Right cardiac atrium (tissue), 5 donors: ENCODE measurements around the gene CERS6. TPM values are rescaled to one million over a fixed set of nuclear protein-coding genes. Genes with fewer than 3 reads are reported as not detected.

Experiments used
- ATAC-seq, 2 donors: fragments of 200-7000 bp; cut with Tn5 transposase; one replicate each; pipeline versions ENCODE4 v1.8.0 to v1.9.1; 2020; ENCODE audit warnings: moderate library complexity in 2 of 2, mild to moderate bottlenecking in 1 of 2
- DNase-seq, 3 donors: peaks; one replicate each; pipeline ENCODE4 v3.0.0-alpha.2; 2020
- H3K27ac ChIP-seq: one replicate; pipeline ENCODE4 v1.5.1; 2013; ENCODE audit warnings: mild to moderate bottlenecking, low read length, control low read depth, moderate library complexity
- H3K27me3 ChIP-seq: one replicate; pipeline ENCODE4 v1.6.1; 2013; ENCODE audit not compliant: control insufficient read depth, insufficient read depth
- H3K4me1 ChIP-seq: one replicate; pipeline ENCODE4 v1.6.1; 2013; ENCODE audit warnings: low read length; ENCODE audit not compliant: control insufficient read depth, insufficient read depth
- H3K4me3 ChIP-seq: one replicate; pipeline ENCODE4 v1.5.1; 2013; ENCODE audit warnings: low read length, control low read depth
- H3K9me3 ChIP-seq: one replicate; pipeline ENCODE4 v1.6.1; 2013; ENCODE audit warnings: low read length; ENCODE audit not compliant: control insufficient read depth
- WGBS: extraction: QIAGEN DNeasy Blood & Tissue Kit; methylation state at CpG from one replicate; pipeline ENCODE4 v1.1.7; 2013; 5-methylcytosine and 5-hydroxymethylcytosine counted together
- intact Hi-C, 4 donors: fragments of 100-400 bp; cut with DNase I; formaldehyde crosslinking; loops; one replicate each; pipeline versions ENCODE4 v1.11.0 to v1.14.0; 2022 to 2023
- polyA plus RNA-seq: library from polyadenylated mRNA; stranded (reverse); fragments of 200-250 nt; gene quantifications from one replicate; pipeline ENCODE4 v1.2.3, GENCODE V29; 2013
- total RNA-seq, 4 donors: library from RNA; stranded (reverse); fragmentation: NEBNext Ultra II Directional; extraction: Animal tissue kit (Norgen Biotek cat#: 25700); gene quantifications; one replicate each; pipeline ENCODE4 v1.2.1, GENCODE V29; 2021
- donor health status: healthy with polysubstance abuse.
- donor health status: DM: no; HTN: yes; CAD: no.
- donor health status: DM: no; HTN: no; CAD: no.
- donor health status: DM: no; HTN: yes; CAD: no; lungs with severe emphysema.
- donor health status: DM: yes; HTN: yes; CAD: no.

Gene CERS6
- total and polyA plus RNA-seq, 5 donors = 25.6 to 71.5 (median 48.9) TPM

DNA sequence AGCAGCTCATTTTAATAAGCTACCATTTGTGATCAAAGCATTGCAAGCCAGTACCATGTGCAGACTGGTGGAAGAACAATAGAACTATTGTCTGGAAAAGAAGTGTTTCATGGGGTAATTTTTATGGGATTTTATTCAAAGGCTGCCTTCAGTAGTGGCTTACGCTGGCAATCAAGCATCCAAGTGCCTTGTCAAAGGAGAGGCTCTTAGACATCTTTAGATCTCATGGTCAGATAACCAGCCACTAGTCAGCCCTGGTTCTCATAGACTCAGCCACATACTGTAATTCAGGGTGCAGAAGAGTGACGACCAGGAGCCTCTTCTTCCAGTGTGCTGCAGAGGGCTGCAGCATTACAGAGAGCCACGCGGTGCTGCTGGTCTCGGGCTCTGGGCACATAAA is 247.9 kb downstream of the CERS6 start:
- Histone ChIP-seq H3K27me3 (no peaks in the 10 kb centered on the region), H3K27ac (no peak overlapping the region), H3K4me3 (no peak overlapping the region), H3K9me3 (no peaks in the 10 kb centered on the region), H3K4me1 (peaks cover 3% of the 10 kb centered on the region)
- intact Hi-C loops = no loop called here
- DNase-seq (no peak), ATAC-seq (no peak)
- 96% methylated on average over 5 of the region's 5 CpGs for WGBS

DNA sequence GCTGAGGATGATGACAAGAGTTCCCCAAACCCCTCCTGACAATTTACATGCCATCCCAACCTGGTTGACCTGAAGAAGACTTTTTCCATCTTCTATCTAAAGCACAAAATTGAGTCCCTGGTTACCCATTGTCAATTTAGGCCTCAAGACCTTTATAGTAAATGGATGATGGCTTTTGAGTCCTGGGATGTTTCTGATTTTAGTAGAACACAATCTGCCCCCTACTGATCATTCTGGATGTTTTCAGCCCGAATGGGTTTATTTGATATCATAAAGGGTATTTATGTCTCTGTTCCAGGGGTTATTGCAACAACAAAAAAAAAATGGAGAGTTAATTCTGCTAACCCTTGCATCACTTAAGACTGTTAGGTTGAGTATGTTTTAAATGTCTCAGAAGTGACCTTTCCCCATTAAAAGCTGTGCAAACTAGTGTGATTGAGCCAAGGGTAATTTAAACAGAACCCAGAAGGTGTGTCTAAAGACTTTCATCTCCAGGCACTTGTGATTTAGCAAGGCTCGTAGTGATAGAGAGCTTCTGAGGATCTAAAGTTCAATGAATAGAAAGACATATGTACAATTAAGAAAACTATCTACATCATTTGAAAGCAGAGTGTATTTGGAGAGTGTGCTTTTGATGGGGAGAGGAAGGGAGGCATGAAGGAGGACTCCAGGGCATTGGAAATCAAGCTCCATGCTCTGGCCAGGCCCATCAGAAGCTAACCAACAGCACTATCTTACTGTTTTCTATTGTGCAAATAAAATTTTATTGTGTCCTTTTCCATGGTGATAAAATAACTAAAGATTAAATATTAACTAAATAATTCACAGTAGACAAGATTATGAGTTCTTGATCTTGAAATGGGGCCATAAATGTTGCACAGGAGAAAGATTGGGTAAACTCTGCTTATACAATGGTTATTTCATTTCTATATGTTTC is 249.7 kb downstream of the CERS6 start:
- H3K27me3 ChIP-seq = no peaks in the 10 kb centered on the region
- DNase-seq = no peak
- H3K4me3 ChIP-seq = no peak overlapping the region
- H3K4me1 ChIP-seq = peaks cover 2% of the 10 kb centered on the region
- WGBS = 61% methylated on average over 2 of the region's 2 CpGs
- no peak for ATAC-seq
- no peaks in the 10 kb centered on the region for H3K9me3 ChIP-seq
- intact Hi-C loops = no loop called here
- no peak overlapping the region for H3K27ac ChIP-seq

DNA sequence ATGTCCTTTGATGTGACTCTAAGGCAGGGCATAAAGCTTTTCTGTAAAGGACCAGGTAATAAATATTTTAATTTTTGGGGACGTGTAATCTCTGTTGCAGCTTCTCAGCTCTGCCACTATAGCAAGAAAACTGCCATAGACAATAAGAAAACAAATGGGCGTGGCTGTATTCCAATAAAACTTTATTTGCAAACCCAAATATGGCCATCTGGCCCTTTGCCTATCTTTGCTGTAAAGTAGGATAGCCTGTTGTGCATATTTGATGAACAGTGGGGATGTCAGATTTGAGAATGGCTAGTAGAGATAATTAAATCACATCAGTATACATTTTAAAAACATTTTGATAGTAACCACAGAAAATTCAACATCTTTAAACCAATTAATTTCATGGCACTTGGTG is 250.7 kb downstream of the CERS6 start:
- no peak for ATAC-seq
- no peak for DNase-seq
- H3K4me1 ChIP-seq = no peaks in the 10 kb centered on the region
- no peaks in the 10 kb centered on the region for H3K9me3 ChIP-seq
- no peaks in the 10 kb centered on the region for H3K27me3 ChIP-seq
- intact Hi-C loops = no loop called here
- no peak overlapping the region for H3K4me3 ChIP-seq
- no peak overlapping the region for H3K27ac ChIP-seq
- 95% methylated on average over 2 of the region's 2 CpGs for WGBS

DNA sequence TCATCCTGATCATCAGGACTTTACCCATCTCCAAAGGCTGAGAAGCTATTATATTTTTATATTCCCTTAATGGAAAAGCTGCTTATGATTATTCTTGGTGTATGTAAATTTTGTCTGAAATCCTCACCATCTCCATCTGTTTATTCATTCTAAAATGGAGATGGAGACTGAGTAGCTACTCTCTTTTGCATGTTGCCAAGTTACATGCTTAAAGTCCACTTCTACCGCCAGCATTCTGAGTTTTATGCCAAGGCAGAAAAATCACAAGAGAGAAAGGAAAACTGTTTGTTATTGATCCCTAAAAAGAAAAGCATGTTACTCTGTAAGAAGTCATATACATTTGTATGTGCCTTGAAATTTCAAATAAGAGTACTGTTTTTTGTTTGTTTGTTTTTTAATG is 252.0 kb downstream of the CERS6 start:
- Histone ChIP-seq H3K9me3 (no peaks in the 10 kb centered on the region), H3K4me3 (no peak overlapping the region), H3K27me3 (no peaks in the 10 kb centered on the region), H3K4me1 (no peaks in the 10 kb centered on the region), H3K27ac (no peak overlapping the region)
- intact Hi-C loops = no loop called here
- 62% methylated on average over 1 of the region's 1 CpG for WGBS
- no peak for ATAC-seq
- DNase-seq = no peak

DNA sequence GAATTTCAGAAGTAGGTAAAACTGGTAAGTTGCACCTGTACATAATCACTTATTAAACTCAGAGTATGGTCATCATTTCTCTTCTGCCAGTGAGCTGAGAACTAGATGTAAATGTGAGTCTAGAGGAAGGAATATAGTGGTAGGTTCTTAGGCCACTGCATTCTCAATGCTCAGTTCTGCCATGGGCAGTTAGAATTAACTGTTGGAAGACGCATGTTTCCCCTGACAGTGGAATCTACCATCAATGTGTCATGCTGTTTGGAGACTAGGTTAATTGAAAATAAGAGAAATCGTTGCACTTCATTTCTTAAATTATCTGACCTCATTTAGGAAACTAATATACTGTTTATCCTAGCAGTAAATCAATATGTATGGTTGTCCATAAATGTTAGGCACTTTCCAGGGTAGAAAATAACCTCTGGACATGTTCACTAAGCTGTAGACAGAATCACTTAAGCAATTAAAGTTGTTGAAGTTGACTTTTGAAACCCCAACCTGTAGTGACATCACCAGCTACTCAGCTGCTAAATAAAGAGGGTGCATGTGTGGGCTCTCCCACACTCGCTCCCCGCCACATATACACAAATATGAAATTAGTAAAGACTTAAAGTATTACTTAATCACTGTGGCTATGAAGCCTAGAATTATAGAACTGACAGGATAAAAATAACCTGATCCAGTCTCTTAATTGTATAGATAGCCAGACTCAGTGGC is 254.8 kb downstream of the CERS6 start:
- H3K4me1 ChIP-seq = no peaks in the 10 kb centered on the region
- ATAC-seq (no peak), DNase-seq (no peak)
- WGBS = 95% methylated on average over 4 of the region's 4 CpGs
- H3K4me3 ChIP-seq = no peak overlapping the region
- no peaks in the 10 kb centered on the region for H3K27me3 ChIP-seq
- intact Hi-C loops = loop anchor here in 1 of 4 donors (10.0 kb wide), 1 partner anchor 366 kb away; no protein-coding TSS in a partner anchor
- H3K9me3 ChIP-seq = no peaks in the 10 kb centered on the region
- no peak overlapping the region for H3K27ac ChIP-seq

DNA sequence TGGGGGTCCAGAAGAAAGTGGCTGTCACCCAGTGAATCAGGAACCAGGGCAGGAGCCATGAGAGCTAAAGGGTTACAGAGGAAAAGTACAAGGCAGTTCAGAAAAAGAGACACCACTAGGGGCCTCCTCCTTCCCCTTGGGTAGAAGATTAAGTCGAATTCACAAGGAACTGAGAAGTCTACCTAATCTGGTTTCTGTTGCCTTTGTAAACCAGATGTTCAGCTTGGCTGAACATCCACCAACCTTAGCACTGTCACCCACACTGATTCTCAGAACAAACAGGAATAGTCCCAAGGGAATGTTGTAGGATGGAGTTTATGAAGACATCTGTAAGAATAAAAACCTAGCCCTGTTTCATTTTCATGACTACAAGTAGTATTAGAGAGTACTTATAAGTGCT is 256.0 kb downstream of the CERS6 start:
- intact Hi-C loops = loop anchor here in 1 of 4 donors (10.0 kb wide), 1 partner anchor 367 kb away; no protein-coding TSS in a partner anchor
- Histone ChIP-seq H3K4me1 (no peaks in the 10 kb centered on the region), H3K4me3 (no peak overlapping the region), H3K27me3 (no peaks in the 10 kb centered on the region), H3K9me3 (no peaks in the 10 kb centered on the region), H3K27ac (no peak overlapping the region)
- 40% methylated on average over 1 of the region's 1 CpG for WGBS
- DNase-seq (no peak), ATAC-seq (no peak)

DNA sequence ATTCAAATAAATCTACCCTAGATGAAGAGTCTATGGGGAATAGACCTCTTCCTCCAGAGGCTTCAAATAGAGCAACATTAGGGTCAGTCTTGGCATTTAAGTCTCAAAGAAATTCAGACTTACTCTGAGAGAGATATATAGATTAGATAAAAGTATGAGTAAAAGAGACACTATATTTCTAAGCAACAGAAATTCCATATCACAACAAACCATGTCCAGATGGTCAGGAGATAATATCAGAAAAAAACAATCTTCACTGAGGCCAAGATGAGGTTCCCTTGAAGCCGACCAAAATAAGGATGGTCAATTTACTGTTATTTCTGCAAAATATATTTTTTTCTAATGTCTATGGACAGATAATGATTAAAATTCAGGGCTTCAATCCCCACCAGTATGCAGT is 257.3 kb downstream of the CERS6 start:
- no peak overlapping the region for H3K4me3 ChIP-seq
- DNase-seq = no peak
- H3K27me3 ChIP-seq = no peaks in the 10 kb centered on the region
- H3K4me1 ChIP-seq = no peaks in the 10 kb centered on the region
- H3K9me3 ChIP-seq = no peaks in the 10 kb centered on the region
- intact Hi-C loops = loop anchor here in 1 of 4 donors (10.0 kb wide), 1 partner anchor 369 kb away; no protein-coding TSS in a partner anchor
- no peak overlapping the region for H3K27ac ChIP-seq
- 87% methylated on average over 1 of the region's 1 CpG for WGBS
- ATAC-seq = no peak

DNA sequence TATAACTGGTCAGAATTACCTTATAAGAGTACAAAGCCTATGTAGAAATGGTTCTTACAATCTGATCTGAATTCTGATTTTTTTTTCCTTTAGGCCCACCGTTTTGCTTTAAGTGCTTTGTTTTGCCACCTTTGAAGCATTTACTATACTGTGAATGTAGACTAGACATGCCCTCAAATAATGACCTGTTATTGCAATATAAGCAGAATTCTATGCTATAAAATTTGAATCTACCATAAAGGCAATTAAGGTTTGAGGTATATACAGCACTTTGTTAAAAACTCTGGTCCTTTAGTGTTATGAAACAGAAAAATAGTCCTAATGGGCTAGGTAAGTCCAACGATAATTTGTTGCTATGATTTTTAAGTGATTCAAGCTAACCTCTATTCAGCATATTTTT is 259.8 kb downstream of the CERS6 start:
- WGBS = 87% methylated on average over 2 of the region's 2 CpGs
- intact Hi-C loops = loop anchor here in 1 of 4 donors (10.0 kb wide), 1 partner anchor 371 kb away; no protein-coding TSS in a partner anchor
- ATAC-seq (no peak), DNase-seq (no peak)
- no peak overlapping the region for H3K4me3 ChIP-seq
- no peaks in the 10 kb centered on the region for H3K4me1 ChIP-seq
- no peaks in the 10 kb centered on the region for H3K27me3 ChIP-seq
- H3K9me3 ChIP-seq = no peaks in the 10 kb centered on the region
- H3K27ac ChIP-seq = no peak overlapping the region

DNA sequence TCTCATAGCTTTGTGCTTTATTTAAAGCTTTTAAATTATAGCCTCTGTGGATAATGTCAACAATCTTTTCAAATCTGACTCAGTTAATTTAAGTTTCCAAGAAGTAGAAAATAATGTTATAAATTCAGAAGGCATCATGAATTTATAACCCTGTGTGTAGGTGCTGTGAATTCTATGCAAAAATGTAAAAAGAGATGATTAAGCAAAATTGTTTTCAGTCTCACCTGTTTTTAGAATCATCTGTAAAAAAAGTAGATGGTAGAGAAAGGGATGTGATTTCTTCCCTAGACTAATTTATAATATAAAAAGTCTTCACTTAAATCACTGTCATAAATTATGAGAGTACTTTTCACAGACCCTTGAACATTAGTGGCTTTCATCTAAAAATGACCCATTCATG is 260.8 kb downstream of the CERS6 start:
- no peaks in the 10 kb centered on the region for H3K4me1 ChIP-seq
- intact Hi-C loops = loop anchor here in 1 of 4 donors (10.0 kb wide), 1 partner anchor 372 kb away; no protein-coding TSS in a partner anchor

DNA sequence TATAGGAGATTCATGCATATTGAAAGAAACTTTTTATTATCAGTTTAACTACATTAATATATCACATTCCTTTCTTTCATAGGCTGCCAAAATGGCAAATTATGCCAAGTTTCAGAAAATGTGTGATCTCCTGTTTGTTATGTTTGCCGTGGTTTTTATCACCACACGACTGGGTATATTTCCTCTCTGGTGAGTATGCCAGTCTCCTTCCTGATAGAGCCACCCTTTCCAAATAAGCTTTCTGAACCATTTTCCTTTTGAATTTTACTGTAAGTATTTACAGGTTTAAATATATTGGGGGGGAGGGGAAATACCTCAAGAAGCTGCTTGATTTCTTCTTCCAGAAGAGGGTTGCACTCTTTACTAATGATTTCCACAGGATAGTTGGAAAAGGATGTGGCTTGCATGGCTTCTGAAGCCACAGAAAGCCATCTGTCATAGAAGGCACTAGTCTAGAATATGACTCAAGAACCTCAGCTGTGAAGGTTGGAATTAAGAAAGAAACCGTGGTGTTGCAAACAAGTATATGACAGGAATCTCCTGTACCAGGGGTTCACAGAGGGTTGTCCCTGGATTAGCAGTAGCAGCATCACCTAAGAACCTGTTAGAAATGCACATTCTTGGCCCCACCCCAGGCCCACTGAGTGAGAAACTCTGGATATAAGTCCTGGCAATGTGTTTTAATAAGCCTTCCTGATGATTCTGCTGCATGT is 261.9 kb downstream of the CERS6 start:
- ATAC-seq = no peak
- H3K4me3 ChIP-seq = no peak overlapping the region
- H3K27ac ChIP-seq = no peak overlapping the region
- intact Hi-C loops = loop anchor here in 1 of 4 donors (10.0 kb wide), 1 partner anchor 373 kb away; no protein-coding TSS in a partner anchor
- H3K9me3 ChIP-seq = no peaks in the 10 kb centered on the region
- peaks cover 4% of the 10 kb centered on the region for H3K4me1 ChIP-seq
- no peaks in the 10 kb centered on the region for H3K27me3 ChIP-seq
- WGBS = 59% methylated on average over 3 of the region's 3 CpGs
- DNase-seq = no peak

More for the DNA sequence above, 260.8 kb downstream of the CERS6 start:
- Histone ChIP-seq H3K27ac (no peak overlapping the region), H3K27me3 (no peaks in the 10 kb centered on the region), H3K9me3 (no peaks in the 10 kb centered on the region), H3K4me3 (no peak overlapping the region)
- no peak for ATAC-seq
- no peak for DNase-seq
